Measurements from ENCODE around the gene CEACAM1. TPM values are rescaled to one million over a fixed set of nuclear protein-coding genes. Genes with fewer than 3 reads are reported as not detected.

The CEACAM1 gene
- total RNA-seq, 1 experiment from 2014 or later, result 7.1 TPM

GRCh38 chr19:42532891-42533290 is 4.6 kb upstream of the CEACAM1 start:
- no peak for DNase-seq
- H3K36me3 Mint-ChIP-seq (ENCODE audit: insufficient read depth, unreplicated experiment), result no peaks in the 10 kb centered on the region
- Histone ChIP-seq H3K4me3 (ENCODE audit: low read depth, low read length) (no peak overlapping the region), H3K9me3 (no peaks in the 10 kb centered on the region), H3K27me3 (replicated peaks; ENCODE audit: control insufficient read depth, insufficient read depth, low read length) (no peaks in the 10 kb centered on the region), H3K4me1 (peaks cover 16% of the 10 kb centered on the region), H3K36me3 (ENCODE audit: control insufficient read depth, insufficient read depth, low read length) (no peaks in the 10 kb centered on the region)
- intact Hi-C loops (cut with micrococcal nuclease; ENCODE audit: unreplicated experiment), result no loop called here
- H3K4me3 Mint-ChIP-seq (ENCODE audit: unreplicated experiment), result no peak overlapping the region
- no peaks in the 10 kb centered on the region for H3K27me3 Mint-ChIP-seq (ENCODE audit: insufficient read depth, unreplicated experiment)
- CTCF ChIA-PET, result no interaction called here
- H3K9me3 Mint-ChIP-seq (ENCODE audit: unreplicated experiment), result no peaks in the 10 kb centered on the region
- no peak for TF ChIP-seq CTCF (IDR thresholded peaks at IDR 0.05; ENCODE audit: insufficient read depth in 1 of 2, low read depth in 1 of 2, low read length in 1 of 2, severe bottlenecking in 1 of 2, unreplicated experiment in 1 of 2)
- POLR2A ChIA-PET, result no interaction called here
- no TSS peak for BruUV-seq (replicated peaks)
- H3K4me1 Mint-ChIP-seq (ENCODE audit: low read depth, unreplicated experiment), result peaks cover 23% of the 10 kb centered on the region
- H3K27ac Mint-ChIP-seq (ENCODE audit: unreplicated experiment), result no peak overlapping the region

- H3K36me3 Mint-ChIP-seq (ENCODE audit: insufficient read depth, unreplicated experiment), result no peaks in the 10 kb centered on the region
- BruUV-seq (replicated peaks), result no TSS peak
- POLR2A ChIA-PET, result no interaction called here
- no peak for TF ChIP-seq CTCF (IDR thresholded peaks at IDR 0.05; ENCODE audit: insufficient read depth in 1 of 2, low read depth in 1 of 2, low read length in 1 of 2, severe bottlenecking in 1 of 2, unreplicated experiment in 1 of 2)
- intact Hi-C loops (cut with micrococcal nuclease; ENCODE audit: unreplicated experiment), result no loop called here
- H3K9me3 Mint-ChIP-seq (ENCODE audit: unreplicated experiment), result no peaks in the 10 kb centered on the region
- no peaks in the 10 kb centered on the region for H3K27me3 ChIP-seq (replicated peaks; ENCODE audit: control insufficient read depth, insufficient read depth, low read length)
- H3K27me3 Mint-ChIP-seq (ENCODE audit: insufficient read depth, unreplicated experiment), result no peaks in the 10 kb centered on the region
- no peak overlapping the region for H3K4me3 Mint-ChIP-seq (ENCODE audit: unreplicated experiment)
- H3K9me3 ChIP-seq, result no peaks in the 10 kb centered on the region
- H3K27ac Mint-ChIP-seq (ENCODE audit: unreplicated experiment), result no peak overlapping the region
- DNase-seq, result no peak
- peaks cover 17% of the 10 kb centered on the region for H3K4me1 ChIP-seq
- no peak overlapping the region for H3K4me3 ChIP-seq (ENCODE audit: low read depth, low read length)
- CTCF ChIA-PET, result interaction anchor here (1.0 to 1.5 kb wide), 2 partner anchors 81 to 98 kb away, joined by 3 to 5 read pairs; no protein-coding TSS in a partner anchor
- peaks cover 32% of the 10 kb centered on the region for H3K4me1 Mint-ChIP-seq (ENCODE audit: low read depth, unreplicated experiment)
- no peaks in the 10 kb centered on the region for H3K36me3 ChIP-seq (ENCODE audit: control insufficient read depth, insufficient read depth, low read length)
Observed at GRCh38 chr19:42531313-42531712, 3.0 kb upstream of the CEACAM1 start.

DNA sequence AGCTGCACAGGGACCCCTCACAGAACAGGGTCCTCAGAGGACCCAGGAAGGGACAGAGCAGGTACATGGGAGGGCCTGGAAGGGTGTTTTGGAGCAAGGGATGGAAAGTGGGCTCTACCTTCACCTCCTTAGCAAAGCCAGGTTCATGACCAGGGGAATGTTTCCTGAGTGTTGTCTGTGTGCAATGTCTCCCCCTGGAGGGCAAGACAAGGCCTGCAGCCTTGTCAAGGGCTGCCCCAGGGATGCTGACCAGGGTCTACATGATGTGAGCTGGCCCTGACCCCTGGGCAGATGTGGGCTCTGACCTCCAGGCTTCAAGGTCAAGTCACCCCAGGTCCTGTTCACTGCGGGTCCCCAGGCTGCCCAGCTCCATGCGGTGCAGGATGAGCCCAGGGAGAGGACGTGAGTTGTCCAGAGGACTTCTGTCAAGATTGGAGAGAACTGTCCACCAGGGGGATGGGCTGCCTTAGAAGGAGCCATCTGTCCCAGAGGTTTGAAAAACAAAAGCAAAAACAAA is 1.0 kb upstream of the CEACAM1 start:
- POLR2A ChIA-PET, result interaction anchor here (0.8 kb wide), 1 partner anchor 133 kb away, joined by 3 read pairs; no protein-coding TSS in a partner anchor
- peak; percentile 74 to 85 for DNase-seq
- no peak overlapping the region for H3K4me3 ChIP-seq (ENCODE audit: low read depth, low read length)
- CTCF ChIA-PET, result interaction anchor here (0.7 to 4.6 kb wide), 11 partner anchors 32 to 91 kb away, joined by 3 to 70 read pairs (median 4); no protein-coding TSS in a partner anchor
- peak overlapping the region; percentile 27 for H3K27ac Mint-ChIP-seq (ENCODE audit: unreplicated experiment)
- H3K27me3 Mint-ChIP-seq (ENCODE audit: insufficient read depth, unreplicated experiment), result no peaks in the 10 kb centered on the region
- peaks cover 17% of the 10 kb centered on the region for H3K4me1 ChIP-seq
- H3K36me3 Mint-ChIP-seq (ENCODE audit: insufficient read depth, unreplicated experiment), result no peaks in the 10 kb centered on the region
- no peaks in the 10 kb centered on the region for H3K36me3 ChIP-seq (ENCODE audit: control insufficient read depth, insufficient read depth, low read length)
- peaks cover 32% of the 10 kb centered on the region for H3K4me1 Mint-ChIP-seq (ENCODE audit: low read depth, unreplicated experiment)
- TF ChIP-seq CTCF (IDR thresholded peaks at IDR 0.05; ENCODE audit: insufficient read depth in 1 of 2, low read depth in 1 of 2, low read length in 1 of 2, severe bottlenecking in 1 of 2, unreplicated experiment in 1 of 2), result peak; percentile 95 to 98
- no peaks in the 10 kb centered on the region for H3K9me3 Mint-ChIP-seq (ENCODE audit: unreplicated experiment)
- intact Hi-C loops (cut with micrococcal nuclease; ENCODE audit: unreplicated experiment), result loop anchor here (1.0 kb wide), 5 partner anchors 31 to 91 kb away; no protein-coding TSS in a partner anchor
- H3K4me3 Mint-ChIP-seq (ENCODE audit: unreplicated experiment), result no peak overlapping the region
- H3K9me3 ChIP-seq, result no peaks in the 10 kb centered on the region
- no TSS peak for BruUV-seq (replicated peaks)
- no peaks in the 10 kb centered on the region for H3K27me3 ChIP-seq (replicated peaks; ENCODE audit: control insufficient read depth, insufficient read depth, low read length)

All from Caco-2 (cell line).